Keratinocyte (primary cell): Measurements from ENCODE around the gene NSUN2. TPM values are rescaled to one million over a fixed set of nuclear protein-coding genes. Genes with fewer than 3 reads are reported as not detected.

Source experiments
- DNase-seq: peaks from one replicate; pipeline ENCODE4 v3.0.0-alpha.2; 2011; ENCODE audit warnings: low read depth, missing footprints, low spot score
- FAIRE-seq: peaks from 2 replicates; lab custom pipeline; 2011; peaks lifted over from hg19 to GRCh38; lab: Jason Lieb, UNC
- H2AFZ ChIP-seq: 2 replicates; pipeline ENCODE4 v1.6.0; 2012; ENCODE audit warnings: low read length, control low read depth, inconsistent platforms; ENCODE audit not compliant: control insufficient read depth
- H3K27ac ChIP-seq: 2 replicates; pipeline ENCODE4 v1.5.1; 2011; ENCODE audit warnings: low read length; ENCODE audit not compliant: control insufficient read depth, insufficient read depth
- H3K27me3 ChIP-seq: 3 replicates; pipeline ENCODE4 v1.6.0; 2011; ENCODE audit warnings: low read length; ENCODE audit not compliant: control insufficient read depth, insufficient read depth; ENCODE audit errors: extremely low read depth
- H3K36me3 ChIP-seq, 2 experiments: 2 replicates in 1 of 2; 3 replicates in 1 of 2; pipeline ENCODE4 v1.5.1; 2011; ENCODE audit warnings: low read length in 2 of 2, mild to moderate bottlenecking in 1 of 2; ENCODE audit not compliant: control insufficient read depth in 2 of 2, insufficient read depth in 2 of 2; ENCODE audit errors: extremely low read depth in 1 of 2
- H3K4me1 ChIP-seq: 3 replicates; pipeline ENCODE4 v1.5.1; 2011; ENCODE audit warnings: low read length; ENCODE audit not compliant: control insufficient read depth, insufficient read depth; ENCODE audit errors: extremely low read depth
- H3K4me2 ChIP-seq: 3 replicates; pipeline ENCODE4 v1.6.0; 2011; ENCODE audit warnings: low read depth, low read length; ENCODE audit not compliant: control insufficient read depth, insufficient read depth; ENCODE audit errors: extremely low read depth
- H3K4me3 ChIP-seq, 3 experiments: fragments of 200-600 bp in 1 of 3; sonication (generic) in 1 of 3; 2 replicates in 2 of 3; 3 replicates in 1 of 3; pipeline ENCODE4 v1.5.1; 2011 to 2016; ENCODE audit warnings: low read length in 3 of 3, mild to moderate bottlenecking in 3 of 3, control low read depth in 2 of 3, inconsistent platforms in 1 of 3, low read depth in 1 of 3, mixed read lengths in 1 of 3, mixed run types in 1 of 3, moderate library complexity in 1 of 3; ENCODE audit not compliant: control insufficient read depth in 2 of 3, insufficient read depth in 2 of 3; ENCODE audit errors: extremely low read depth in 1 of 3
- H3K79me2 ChIP-seq: 2 replicates; pipeline ENCODE4 v1.6.0; 2012; ENCODE audit warnings: low read length; ENCODE audit not compliant: control insufficient read depth, insufficient read depth
- H3K9ac ChIP-seq: 3 replicates; pipeline ENCODE4 v1.6.0; 2011; ENCODE audit warnings: low read length; ENCODE audit not compliant: control insufficient read depth, insufficient read depth; ENCODE audit errors: extremely low read depth
- H3K9me1 ChIP-seq: 3 replicates; pipeline ENCODE4 v1.6.0; 2011; ENCODE audit warnings: low read length; ENCODE audit not compliant: control insufficient read depth, insufficient read depth; ENCODE audit errors: extremely low read depth
- H3K9me3 ChIP-seq: 2 replicates; pipeline ENCODE4 v1.5.1; 2012; ENCODE audit warnings: low read depth, low read length; ENCODE audit not compliant: control insufficient read depth
- H4K20me1 ChIP-seq: 3 replicates; pipeline ENCODE4 v1.6.0; 2011; ENCODE audit warnings: low read length; ENCODE audit not compliant: control insufficient read depth, insufficient read depth; ENCODE audit errors: extremely low read depth
- CTCF ChIP-seq, 3 experiments: IDR thresholded peaks in 1 of 3; conservative IDR thresholded peaks in 1 of 3; optimal IDR thresholded peaks in 1 of 3; 2 replicates in 2 of 3; 3 replicates in 1 of 3; pipeline versions ENCODE3 to v1.5.1; 2011; ENCODE audit warnings: low read length in 3 of 3, mild to moderate bottlenecking in 3 of 3, moderate library complexity in 2 of 3, control low read depth in 1 of 3, inconsistent platforms in 1 of 3; ENCODE audit not compliant: insufficient read depth in 2 of 3; ENCODE audit errors: extremely low read depth in 1 of 3
- EZH2 ChIP-seq: IDR thresholded peaks from one replicate; pipeline ENCODE4 v1.6.1; 2012; ENCODE audit warnings: inconsistent platforms, mild to moderate bottlenecking, low read length, moderate library complexity
- dilution Hi-C: fragments of 300-500 bp; cut with MboI; formaldehyde crosslinking; loops from one replicate; pipeline ENCODE4 v1.7.0; 2020; ENCODE audit warnings: low sequenced_read_pairs; ENCODE audit not compliant: extremely low pct_ligation_motif_present
- polyA plus RNA-seq, 5 experiments: library from polyadenylated mRNA; depleted of rRNA in 3 of 5; stranded (reverse) in 3 of 5; stranded (forward) in 1 of 5; unstranded in 1 of 5; fragments of >200 nt; gene quantifications; 1 replicate in 1 of 5; 2 replicates in 3 of 5; 3 replicates in 1 of 5; pipeline versions ENCODE4 v1.2.1 to v1.2.3, GENCODE V29; 2011 to 2012; ENCODE audit warnings: missing spikeins in 2 of 5, low read depth in 1 of 5, low replicate concordance in 1 of 5

The NSUN2 gene
- polyA plus RNA-seq, 1 donor (not counting 4 experiments of a cell fraction or from before 2014, with no cell fraction given), result 91.2 TPM

GRCh38 chr5:6599739-6600138, 33.1 kb downstream of the NSUN2 start:
- no peak for TF ChIP-seq CTCF (optimal IDR thresholded peaks at IDR 0.05 in 1 of 3, IDR thresholded peaks at IDR 0.05 in 1 of 3, conservative IDR thresholded peaks at IDR 0.05 in 1 of 3; ENCODE audit: extremely low read depth in 1 of 3, insufficient read depth in 2 of 3, low read length in 3 of 3)
- TF ChIP-seq EZH2, result no peak
- DNase-seq, result no peak
- no peak overlapping the region for H3K4me3 ChIP-seq
- no peaks in the 10 kb centered on the region for H3K9me3 ChIP-seq
- no peak overlapping the region for H2AFZ ChIP-seq
- no peaks in the 10 kb centered on the region for H4K20me1 ChIP-seq
- no peaks in the 10 kb centered on the region for H3K79me2 ChIP-seq
- no peak overlapping the region for H3K27ac ChIP-seq
- dilution Hi-C loops, result no loop called here
- FAIRE-seq, result no peak
- H3K4me1 ChIP-seq, result no peaks in the 10 kb centered on the region
- peaks cover 20 to 25% of the 10 kb centered on the region in 2 experiments for H3K36me3 ChIP-seq
- no peaks in the 10 kb centered on the region for H3K27me3 ChIP-seq
- H3K4me2 ChIP-seq, result no peak overlapping the region
- H3K9me1 ChIP-seq, result no peaks in the 10 kb centered on the region
- no peak overlapping the region for H3K9ac ChIP-seq

GRCh38 chr5:6598351-6598900, 34.4 kb downstream of the NSUN2 start:
- Histone ChIP-seq H3K36me3 (peaks cover 20 to 21% of the 10 kb centered on the region in 2 experiments), H4K20me1 (no peaks in the 10 kb centered on the region), H3K9me3 (no peaks in the 10 kb centered on the region), H3K4me2 (no peak overlapping the region), H3K4me1 (no peaks in the 10 kb centered on the region), H3K9me1 (no peaks in the 10 kb centered on the region), H2AFZ (no peak overlapping the region), H3K27ac (no peak overlapping the region), H3K27me3 (no peaks in the 10 kb centered on the region), H3K79me2 (no peaks in the 10 kb centered on the region), H3K9ac (no peak overlapping the region), H3K4me3 (no peak overlapping the region)
- FAIRE-seq (no peak), DNase-seq (no peak)
- TF ChIP-seq CTCF (optimal IDR thresholded peaks at IDR 0.05 in 1 of 3, IDR thresholded peaks at IDR 0.05 in 1 of 3, conservative IDR thresholded peaks at IDR 0.05 in 1 of 3; ENCODE audit: extremely low read depth in 1 of 3, insufficient read depth in 2 of 3, low read length in 3 of 3) (no peak), EZH2 (no peak)
- dilution Hi-C loops, result no loop called here
